GM19468 (cell line): ENCODE measurements around the gene NAV2.

Source experiments
- ATAC-seq: cut with Tn5 transposase; IDR thresholded peaks from one replicate; pipeline ENCODE4 v1.9.1; 2021; ENCODE audit warnings: mild to moderate bottlenecking, moderate library complexity, moderate number of reproducible peaks; ENCODE audit not compliant: unreplicated experiment; ENCODE audit errors: extremely low read depth

Gene NAV2

GRCh38 chr11:19821412-19821875, 108.8 kb downstream of the NAV2 start:
- no peak for ATAC-seq

- ATAC-seq: no peak
Observed at GRCh38 chr11:19821993-19822392, 109.4 kb downstream of the NAV2 start.

- ATAC-seq: no peak
Observed at GRCh38 chr11:19822531-19822930, 109.9 kb downstream of the NAV2 start.

GRCh38 chr11:19826606-19827005, 114.0 kb downstream of the NAV2 start:
- ATAC-seq: no peak

- no peak for ATAC-seq
Observed at GRCh38 chr11:19827399-19828135, 114.9 kb downstream of the NAV2 start.

GRCh38 chr11:19828382-19829108, 115.9 kb downstream of the NAV2 start:
- ATAC-seq: no peak

GRCh38 chr11:19829109-19829837, 116.6 kb downstream of the NAV2 start:
- no peak for ATAC-seq

GRCh38 chr11:19832086-19832750, 119.6 kb downstream of the NAV2 start:
- no peak for ATAC-seq

- ATAC-seq: no peak
Observed at GRCh38 chr11:19832901-19833300, 120.3 kb downstream of the NAV2 start.

GRCh38 chr11:19834771-19835170, 122.1 kb downstream of the NAV2 start:
- ATAC-seq: no peak

- no peak for ATAC-seq
Observed at GRCh38 chr11:19836666-19837065, 124.0 kb downstream of the NAV2 start.

- no peak for ATAC-seq
Observed at GRCh38 chr11:19838994-19839768, 126.5 kb downstream of the NAV2 start.

GRCh38 chr11:19840961-19841360, 128.3 kb downstream of the NAV2 start:
- ATAC-seq: no peak

GRCh38 chr11:19842505-19842904, 129.9 kb downstream of the NAV2 start:
- ATAC-seq: no peak

- ATAC-seq: no peak
Observed at GRCh38 chr11:19843079-19843478, 130.4 kb downstream of the NAV2 start.

- ATAC-seq: no peak
Observed at GRCh38 chr11:19844012-19844411, 131.4 kb downstream of the NAV2 start.

GRCh38 chr11:19844806-19845205, 132.2 kb downstream of the NAV2 start:
- ATAC-seq: no peak

- no peak for ATAC-seq
Observed at GRCh38 chr11:19845626-19846025, 133.0 kb downstream of the NAV2 start.

GRCh38 chr11:19846654-19847305, 134.1 kb downstream of the NAV2 start:
- no peak for ATAC-seq
